NCI-H1092 (cell line): ENCODE measurements around the gene MYH10.
"Not testable (repeated sequence)": the region's sequence is repeated elsewhere in the genome, so short reads cannot be mapped to it uniquely, and the experiment has no call there.

Experiments used
- DNase-seq: peaks from one replicate; lab custom pipeline; 2025; lab: John Stamatoyannopoulos, UW

Gene MYH10

DNA sequence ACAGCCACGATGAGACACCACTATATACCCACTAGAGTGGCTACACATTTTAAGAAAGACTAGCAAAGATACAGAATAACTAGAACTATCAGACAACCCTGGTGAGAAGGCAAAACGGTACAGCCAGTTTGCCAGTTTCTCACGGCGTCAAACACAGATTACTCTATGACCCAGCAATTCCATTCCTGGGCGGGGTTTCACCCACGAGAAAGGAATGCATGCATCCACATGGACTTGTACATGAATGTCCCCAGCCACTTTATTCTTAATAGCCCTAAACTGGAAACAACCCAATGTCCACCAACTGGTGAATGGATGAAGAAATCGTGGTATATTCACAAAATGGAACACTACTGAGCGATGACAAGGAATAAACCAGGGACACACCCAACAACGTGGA is 74.5 kb downstream of the MYH10 start:
- no peak for DNase-seq

- DNase-seq: no peak
These were observed 75.5 kb downstream of the MYH10 start for GRCh38 chr17:8555062-8555461.

DNA sequence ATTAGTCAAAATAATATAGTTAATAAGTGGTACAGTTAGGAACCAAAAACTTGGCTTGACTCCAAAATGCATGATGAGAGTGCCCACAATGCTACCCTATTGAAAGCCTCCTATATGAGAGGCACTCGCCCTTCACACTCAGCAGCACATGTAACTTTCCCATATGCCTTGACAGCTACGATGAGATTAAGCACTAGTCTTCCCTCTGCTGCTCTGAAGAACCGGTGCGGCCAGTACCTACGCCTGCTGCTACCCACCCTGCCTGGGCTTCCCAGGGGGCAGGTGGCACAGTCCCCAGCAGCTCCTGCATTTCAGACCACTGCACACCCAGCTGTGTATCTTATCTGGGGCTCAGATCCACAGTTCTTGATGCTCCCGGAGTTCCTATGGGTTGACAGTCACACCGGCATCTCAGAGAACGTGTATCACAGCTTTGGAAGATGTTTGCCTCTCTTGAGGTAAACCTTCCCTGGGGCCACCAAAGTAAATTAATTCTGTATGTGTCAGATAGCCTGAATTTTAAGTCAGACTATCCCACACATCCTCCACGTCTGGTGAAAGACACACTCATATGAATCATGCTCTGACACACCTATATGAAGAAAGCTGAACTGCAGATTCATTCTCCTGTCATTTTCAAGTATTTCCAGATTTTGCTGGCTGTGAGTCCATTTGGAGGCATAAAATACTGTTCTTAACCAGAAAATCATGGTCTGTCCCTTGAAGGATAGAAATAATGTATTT is 77.8 kb downstream of the MYH10 start:
- no peak for DNase-seq

DNA sequence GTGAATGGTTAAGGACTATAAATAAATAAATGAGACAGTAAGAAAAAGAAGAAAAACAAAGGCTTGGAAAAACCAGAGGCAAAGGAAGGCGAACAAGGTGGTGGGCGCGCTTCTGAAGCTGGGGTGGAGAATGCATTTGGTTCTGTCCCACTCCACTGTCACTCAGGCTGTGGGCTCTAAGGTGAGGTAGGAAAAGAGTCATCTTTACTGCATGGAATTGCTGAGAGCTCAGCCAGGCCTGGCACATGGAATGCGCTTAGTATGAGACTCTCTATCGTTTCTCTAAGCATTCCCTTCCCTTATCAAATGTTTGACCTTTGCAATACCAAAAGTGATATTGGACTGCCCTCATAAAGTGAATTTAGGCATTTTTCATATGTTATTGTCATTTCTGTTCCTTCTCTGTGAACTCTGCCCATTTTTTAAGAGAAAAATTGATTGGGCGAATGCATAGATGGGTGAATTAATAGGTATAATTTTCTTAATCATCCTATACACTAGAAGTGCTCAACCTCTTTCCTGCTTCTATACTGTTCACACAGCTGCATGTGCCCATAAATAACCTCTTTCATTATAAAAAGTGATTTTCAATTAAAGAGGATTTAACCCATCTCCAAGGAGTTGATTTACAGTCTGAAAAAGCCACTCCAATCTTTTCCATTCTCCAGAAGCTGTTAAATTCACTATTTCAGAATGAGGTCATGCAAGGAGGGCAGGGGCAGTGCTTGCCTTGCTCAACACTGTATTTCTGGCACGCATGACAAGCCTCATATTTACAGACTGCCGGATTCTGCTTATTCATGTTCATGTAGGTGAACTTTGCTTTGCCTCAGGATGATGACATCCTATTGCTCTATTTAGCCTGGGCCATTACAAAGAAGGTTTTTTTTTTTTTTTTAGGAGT is 87.7 kb downstream of the MYH10 start:
- DNase-seq: no peak

DNA sequence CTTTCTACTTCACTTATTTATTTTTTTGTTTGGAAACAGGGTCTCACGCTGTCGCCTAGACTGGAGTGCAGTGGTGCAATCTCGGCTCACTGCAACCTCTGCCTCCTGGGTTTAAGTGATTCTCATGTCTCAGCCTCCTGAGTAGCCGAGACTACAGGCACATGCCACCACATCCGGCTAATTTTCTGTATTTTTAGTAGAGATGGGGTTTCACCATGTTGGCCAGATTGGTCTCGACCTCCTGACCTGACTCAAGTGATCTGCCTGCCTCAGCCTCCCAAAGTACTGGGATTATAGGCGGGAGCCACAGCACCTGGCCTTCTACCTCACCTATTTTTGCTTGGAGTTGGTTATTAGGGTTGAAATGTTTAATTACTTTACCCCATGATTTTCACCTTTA is 90.5 kb downstream of the MYH10 start:
- not testable (repeated sequence) for DNase-seq

GRCh38 chr17:8537734-8538133 is 92.8 kb downstream of the MYH10 start:
- DNase-seq: no peak

DNA sequence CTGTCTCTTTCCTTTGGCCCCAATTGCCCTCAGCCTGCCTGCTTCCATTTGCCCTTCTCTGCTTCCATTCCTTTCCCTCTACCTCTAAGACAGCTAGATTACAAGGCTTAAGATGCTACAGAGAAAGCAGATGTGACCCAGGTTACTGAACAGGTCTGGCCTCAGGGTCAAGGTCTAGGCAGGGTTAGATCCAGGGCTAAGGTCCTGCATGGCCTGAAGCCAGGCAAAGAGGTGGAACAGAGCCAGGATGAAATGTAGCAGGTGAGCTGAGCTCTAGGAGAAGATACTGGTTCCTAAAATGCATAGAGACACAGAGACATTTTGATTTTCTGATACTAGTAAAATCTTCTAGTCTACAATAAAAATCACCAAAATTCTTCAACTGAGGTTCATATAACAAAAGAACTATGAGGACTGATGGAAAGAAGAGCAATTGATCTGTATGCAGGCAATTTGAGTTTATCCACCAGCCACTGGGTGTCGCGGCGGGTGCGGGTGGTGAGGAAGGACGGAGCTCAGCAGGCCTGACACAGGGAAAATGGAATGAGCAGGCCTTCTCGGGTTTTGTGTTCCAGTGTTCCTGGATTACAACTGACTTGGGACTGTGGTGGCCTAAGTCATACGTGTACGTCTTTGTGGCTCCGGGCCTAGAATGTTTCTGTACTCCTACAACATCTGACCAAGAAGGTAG is 95.9 kb downstream of the MYH10 start:
- no peak for DNase-seq

DNA sequence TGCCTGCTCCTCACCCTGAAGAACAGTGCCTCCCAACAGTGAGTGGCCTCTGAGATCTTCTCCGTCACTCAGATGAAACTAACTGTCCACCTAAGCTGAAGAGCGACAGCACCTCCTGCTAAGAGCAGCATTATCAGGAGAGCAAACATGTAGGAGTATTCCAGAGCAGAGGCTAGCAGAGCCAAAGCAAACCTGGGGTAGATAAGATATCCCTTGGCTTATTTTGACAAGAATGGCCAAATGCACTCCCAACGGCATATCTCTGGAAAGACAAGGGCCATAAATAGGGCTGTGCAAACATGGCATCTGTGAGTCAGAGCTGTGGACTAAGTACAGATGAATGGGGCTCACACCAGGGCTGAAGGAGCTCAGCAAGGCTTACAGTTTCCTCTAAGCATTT is 98.5 kb downstream of the MYH10 start:
- DNase-seq: no peak

DNA sequence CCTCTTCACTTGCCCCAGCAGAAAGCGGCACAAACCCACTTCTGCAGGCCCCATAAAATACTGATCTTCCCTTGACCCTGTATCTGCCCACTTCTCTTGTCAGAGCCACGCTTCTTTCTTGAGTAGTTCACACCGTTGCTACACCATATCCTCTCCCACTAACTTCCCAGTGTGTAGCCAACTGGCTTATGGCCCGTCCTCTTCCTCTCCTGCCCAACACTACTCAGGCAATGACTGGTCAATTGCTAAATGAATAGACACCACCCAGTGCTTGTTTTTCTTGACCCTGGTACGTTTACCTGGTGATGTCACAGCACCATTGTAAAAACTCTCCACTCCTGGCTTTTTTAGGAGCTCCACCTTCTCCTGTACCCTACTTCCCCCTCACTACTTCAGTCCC is 107.9 kb downstream of the MYH10 start:
- DNase-seq: no peak

GRCh38 chr17:8520981-8521380 is 109.5 kb downstream of the MYH10 start:
- no peak for DNase-seq

GRCh38 chr17:8518850-8519249 is 111.7 kb downstream of the MYH10 start:
- no peak for DNase-seq

DNA sequence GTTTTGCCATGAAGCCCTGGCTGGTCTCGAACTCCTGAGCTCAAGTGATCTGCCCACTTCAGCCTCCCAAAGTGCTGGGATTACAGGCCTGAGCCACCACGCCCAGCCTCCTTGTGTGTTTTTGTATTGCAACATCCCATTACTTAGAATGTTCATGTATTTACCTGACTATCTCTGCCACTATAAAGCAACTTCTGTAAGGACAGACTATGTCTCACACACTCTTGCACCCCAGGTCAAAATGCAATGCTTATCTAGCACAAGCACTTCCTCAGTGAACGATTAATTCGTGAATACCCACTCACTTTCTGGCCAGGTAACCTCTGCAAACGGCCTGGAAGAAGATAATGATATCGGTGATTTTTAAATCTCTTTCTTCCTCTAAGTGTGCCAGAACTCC is 112.2 kb downstream of the MYH10 start:
- DNase-seq: no peak

DNA sequence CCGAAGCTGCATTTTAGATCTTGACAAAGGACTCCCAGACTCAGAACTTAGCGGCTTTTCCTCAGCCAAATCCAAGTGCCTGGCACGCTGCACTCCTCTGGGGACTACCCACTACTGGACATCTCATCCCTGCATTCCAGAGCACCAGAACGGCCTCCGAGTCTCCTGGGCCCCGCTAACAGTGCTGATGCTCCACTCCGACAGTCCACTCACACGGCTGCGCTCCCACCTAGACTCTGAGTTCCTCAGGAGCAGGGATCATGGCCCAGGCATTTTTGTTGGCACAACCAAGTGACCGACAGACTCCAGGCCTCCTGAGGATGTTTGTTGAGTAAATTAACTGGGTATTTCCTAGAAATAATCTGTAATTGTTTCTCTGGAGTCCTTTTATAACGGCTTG is 115.7 kb downstream of the MYH10 start:
- no peak for DNase-seq

- DNase-seq: no peak
These were observed 124.4 kb downstream of the MYH10 start for GRCh38 chr17:8506145-8506544.

GRCh38 chr17:8504460-8505207 is 125.9 kb downstream of the MYH10 start:
- no peak for DNase-seq

GRCh38 chr17:8503807-8504206 is 126.7 kb downstream of the MYH10 start:
- no peak for DNase-seq

DNA sequence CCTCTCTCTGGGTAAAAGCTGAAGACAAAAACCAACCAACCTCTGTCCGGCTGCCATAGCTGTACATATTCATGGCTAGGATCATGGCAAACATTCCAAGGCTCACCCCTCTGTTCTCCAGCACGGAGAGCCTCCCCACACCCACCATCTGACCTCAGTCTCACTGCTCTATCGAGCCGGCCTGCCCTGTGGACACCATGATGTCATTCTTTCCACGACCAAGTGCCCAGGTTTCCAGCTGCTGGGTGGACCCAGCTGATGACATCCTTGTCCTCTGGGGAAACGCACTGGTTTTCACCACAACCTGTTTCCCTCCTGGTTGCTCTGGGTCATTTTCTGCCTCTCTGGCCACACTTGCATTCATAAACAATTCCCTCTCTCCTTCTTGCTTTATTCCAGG is 127.2 kb downstream of the MYH10 start:
- DNase-seq: no peak

DNA sequence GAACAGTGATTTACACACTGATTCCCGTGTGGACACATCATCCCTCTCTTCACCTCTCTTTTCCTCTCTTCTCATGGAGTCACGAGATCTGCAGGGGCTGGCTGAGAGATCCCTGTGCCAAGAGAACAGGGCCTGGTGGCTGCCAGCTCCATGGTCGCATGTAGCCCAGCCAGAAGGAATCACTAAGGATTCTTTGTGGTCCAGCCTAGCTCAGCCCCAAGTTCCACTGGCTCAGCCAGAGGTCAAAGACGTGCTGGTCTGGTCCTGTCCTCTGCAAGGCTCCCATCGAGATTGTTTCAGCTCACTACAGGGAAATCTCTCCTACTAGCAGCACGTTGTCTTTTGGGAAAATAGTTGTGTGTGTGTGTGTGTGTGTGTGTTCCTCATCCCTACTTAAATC is 128.4 kb downstream of the MYH10 start:
- no peak for DNase-seq

GRCh38 chr17:8500609-8501008 is 129.9 kb downstream of the MYH10 start:
- no peak for DNase-seq

GRCh38 chr17:8499614-8500013 is 130.9 kb downstream of the MYH10 start:
- no peak for DNase-seq

GRCh38 chr17:8499171-8499570 is 131.4 kb downstream of the MYH10 start:
- no peak for DNase-seq

DNA sequence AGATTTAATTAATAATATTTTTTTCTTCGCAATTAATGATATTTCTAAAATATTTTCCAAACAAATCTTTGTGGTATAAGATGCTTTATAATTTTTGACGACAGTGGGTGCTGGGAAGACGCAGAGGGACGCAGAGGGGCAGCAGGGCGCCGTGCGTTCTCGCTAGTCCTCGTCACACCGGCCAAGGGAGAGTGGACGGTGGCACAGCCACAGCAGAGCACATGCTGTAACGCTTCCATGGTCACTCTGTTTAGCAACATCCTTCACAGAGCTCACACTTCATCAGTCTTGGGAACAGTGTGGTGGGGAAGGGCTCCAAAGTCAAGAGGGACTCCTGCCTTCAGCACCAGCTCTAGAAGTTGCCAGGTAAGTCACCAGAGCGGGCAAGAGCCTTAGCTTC is 134.4 kb downstream of the MYH10 start:
- DNase-seq: no peak
